ENCODE data around the gene MAP3K9.

DNA sequence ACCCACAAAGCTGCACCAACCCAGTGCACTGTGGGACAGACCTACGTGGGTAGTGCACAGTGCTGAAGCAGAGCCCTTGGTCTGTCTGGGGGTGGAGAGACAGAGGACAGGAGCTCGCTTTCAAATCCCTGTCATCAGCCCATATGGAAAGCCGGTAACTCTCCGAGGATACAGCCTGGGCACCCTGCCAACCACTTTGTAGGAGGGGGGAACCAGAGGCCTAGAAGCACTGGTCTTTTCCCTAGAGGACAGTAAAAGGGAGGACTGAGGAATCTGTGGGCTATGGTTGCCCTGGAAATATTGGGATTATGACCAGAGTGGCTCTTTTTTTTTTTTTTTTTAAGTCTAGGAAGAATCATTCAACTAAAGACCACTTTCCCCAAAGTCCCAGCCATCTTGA lies 74.3 kb downstream of the MAP3K9 start:
- TF ChIP-seq, protein P1, sequence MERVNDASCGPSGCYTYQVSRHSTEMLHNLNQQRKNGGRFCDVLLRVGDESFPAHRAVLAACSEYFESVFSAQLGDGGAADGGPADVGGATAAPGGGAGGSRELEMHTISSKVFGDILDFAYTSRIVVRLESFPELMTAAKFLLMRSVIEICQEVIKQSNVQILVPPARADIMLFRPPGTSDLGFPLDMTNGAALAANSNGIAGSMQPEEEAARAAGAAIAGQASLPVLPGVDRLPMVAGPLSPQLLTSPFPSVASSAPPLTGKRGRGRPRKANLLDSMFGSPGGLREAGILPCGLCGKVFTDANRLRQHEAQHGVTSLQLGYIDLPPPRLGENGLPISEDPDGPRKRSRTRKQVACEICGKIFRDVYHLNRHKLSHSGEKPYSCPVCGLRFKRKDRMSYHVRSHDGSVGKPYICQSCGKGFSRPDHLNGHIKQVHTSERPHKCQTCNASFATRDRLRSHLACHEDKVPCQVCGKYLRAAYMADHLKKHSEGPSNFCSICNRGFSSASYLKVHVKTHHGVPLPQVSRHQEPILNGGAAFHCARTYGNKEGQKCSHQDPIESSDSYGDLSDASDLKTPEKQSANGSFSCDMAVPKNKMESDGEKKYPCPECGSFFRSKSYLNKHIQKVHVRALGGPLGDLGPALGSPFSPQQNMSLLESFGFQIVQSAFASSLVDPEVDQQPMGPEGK (CRISPR knock-in tag; IDR thresholded peaks at IDR 0.05; ENCODE audit: borderline replicate concordance) = no peak
- no peak for TF ChIP-seq ZFP30 (CRISPR knock-in tag; IDR thresholded peaks at IDR 0.05)
- no peak for TF ChIP-seq ARNTL (CRISPR knock-in tag; IDR thresholded peaks at IDR 0.05; ENCODE audit: borderline replicate concordance, low read depth)
- no peak for TF ChIP-seq RARB (CRISPR knock-in tag; IDR thresholded peaks at IDR 0.05)
- TF ChIP-seq TCF4 (CRISPR knock-in tag; IDR thresholded peaks at IDR 0.05; ENCODE audit: borderline replicate concordance) = no peak
- TF ChIP-seq SNAI2 (CRISPR knock-in tag; IDR thresholded peaks at IDR 0.05) = no peak
- no peak for TF ChIP-seq ZFP3 (CRISPR knock-in tag; IDR thresholded peaks at IDR 0.05)
- TF ChIP-seq ZNF70 (CRISPR knock-in tag; IDR thresholded peaks at IDR 0.05) = peak; percentile 91
- no peak for TF ChIP-seq ZNF8 (CRISPR knock-in tag; IDR thresholded peaks at IDR 0.05)
- TF ChIP-seq GLIS3 (CRISPR knock-in tag; IDR thresholded peaks at IDR 0.05) = no peak
- no peak for TF ChIP-seq PPARA (CRISPR knock-in tag; IDR thresholded peaks at IDR 0.05; ENCODE audit: borderline replicate concordance)
- TF ChIP-seq CSDC2 (CRISPR knock-in tag; IDR thresholded peaks at IDR 0.05) = no peak
- no peak for TF ChIP-seq ZNF565 (CRISPR knock-in tag; conservative IDR thresholded peaks at IDR 0.05; ENCODE audit: low read depth)
